Fibroblast of gingiva (primary cell): ENCODE data around the gene DPF3.

Experiments used
- DNase-seq: peaks from one replicate; pipeline ENCODE4 v3.0.0-alpha.2; 2011; ENCODE audit warnings: low read depth

The DPF3 gene

DNA sequence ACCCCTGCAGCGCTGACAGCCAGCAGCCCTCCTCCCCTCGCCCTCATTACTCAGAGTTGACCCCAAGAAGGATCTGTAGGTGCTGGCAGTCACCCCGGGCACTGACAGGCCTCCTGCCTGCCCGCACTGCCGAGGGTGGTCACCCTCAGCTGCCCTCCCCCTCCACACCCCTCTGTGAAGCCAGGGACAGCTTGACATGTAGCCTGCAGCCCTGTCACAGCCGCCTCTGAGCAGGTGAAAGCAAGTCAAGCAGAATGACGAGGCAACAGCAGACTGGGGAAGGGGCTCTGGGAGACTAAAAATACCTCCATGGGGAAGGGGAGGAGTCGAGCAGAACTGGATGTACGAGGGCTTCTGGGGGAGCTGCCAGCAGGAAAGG is 178.1 kb downstream of the DPF3 start:
- no peak for DNase-seq

- DNase-seq = no peak
Measured at GRCh38 chr14:72715215-72715849, 178.6 kb downstream of the DPF3 start.

- DNase-seq = no peak
Measured at GRCh38 chr14:72714871-72715214, 179.1 kb downstream of the DPF3 start.

GRCh38 chr14:72714094-72714493 is 179.8 kb downstream of the DPF3 start:
- DNase-seq = no peak

GRCh38 chr14:72711936-72712335 is 182.0 kb downstream of the DPF3 start:
- no peak for DNase-seq

DNA sequence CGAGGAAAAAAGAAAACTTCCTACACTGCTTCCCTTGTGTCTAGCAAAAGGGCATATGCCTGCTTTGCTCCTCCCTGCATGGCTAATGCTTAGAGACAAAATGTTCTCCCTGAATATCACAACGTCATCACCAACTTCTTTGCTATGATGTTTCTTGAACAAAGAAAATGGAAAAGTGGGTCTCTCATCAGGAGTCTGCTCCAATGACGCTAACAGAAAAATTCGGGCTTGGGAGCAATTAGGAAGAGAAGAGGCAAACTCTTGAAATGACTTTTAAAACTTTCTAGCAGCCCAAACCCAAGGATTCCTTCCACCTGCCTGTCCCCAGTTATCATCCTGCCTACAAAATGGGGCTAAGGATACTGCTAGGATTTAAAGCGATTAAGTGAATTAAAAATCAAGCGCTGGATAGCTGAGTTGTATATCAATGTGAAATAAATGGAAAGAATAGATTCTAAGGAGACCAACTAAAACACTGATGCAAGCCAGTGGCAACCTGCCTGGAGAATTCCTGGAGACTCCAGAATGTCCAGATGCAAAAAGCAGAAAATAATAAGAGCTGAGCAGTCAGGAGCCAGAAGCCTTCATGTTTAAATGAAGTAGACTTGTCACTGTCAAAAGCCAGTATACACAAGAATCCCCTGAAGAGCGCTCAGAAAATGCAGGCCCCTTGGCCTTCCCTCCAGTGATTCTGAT is 183.8 kb downstream of the DPF3 start:
- peak; percentile 38 for DNase-seq

- no peak for DNase-seq
Measured at GRCh38 chr14:72708708-72709475, 185.0 kb downstream of the DPF3 start.

DNA sequence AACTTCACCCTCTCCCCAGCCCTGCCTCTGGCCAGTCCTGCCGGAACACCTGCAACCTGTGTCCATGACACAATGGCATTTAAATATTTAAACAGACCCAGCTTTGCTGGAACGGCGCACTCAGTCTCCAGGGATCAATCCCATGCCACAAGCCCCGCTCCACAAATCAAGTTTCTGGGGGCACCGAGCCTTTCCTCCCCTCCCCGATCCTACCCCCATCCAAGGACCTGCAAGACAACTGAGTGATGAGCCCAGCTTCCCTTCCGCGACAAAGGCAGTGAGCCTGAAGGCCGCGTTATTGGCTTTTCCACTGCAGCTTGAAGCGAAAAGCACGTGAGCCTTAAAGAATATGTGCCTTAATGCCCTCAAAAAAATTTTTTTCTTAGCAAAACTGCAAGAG is 185.7 kb downstream of the DPF3 start:
- no peak for DNase-seq

GRCh38 chr14:72706485-72706884 is 187.4 kb downstream of the DPF3 start:
- DNase-seq = no peak

DNA sequence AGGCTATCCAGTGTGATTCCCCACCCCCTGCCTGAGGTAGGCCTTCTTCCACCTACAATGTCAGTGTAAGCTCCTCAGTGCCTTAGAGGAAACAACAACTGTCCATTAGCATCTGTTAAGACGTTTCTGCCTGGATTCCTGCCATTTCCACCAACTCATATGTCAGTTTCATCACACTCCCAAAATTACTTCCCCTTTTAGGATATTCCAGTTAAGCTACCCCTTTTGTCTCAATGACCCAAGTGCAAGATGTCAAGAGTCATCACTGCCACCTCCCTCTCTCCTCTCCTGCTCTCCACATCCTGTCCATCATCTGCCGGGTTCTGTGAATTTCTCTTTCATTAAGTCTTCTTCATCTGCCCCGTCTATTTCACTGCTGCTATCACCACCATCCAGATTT is 189.4 kb downstream of the DPF3 start:
- DNase-seq = no peak

DNA sequence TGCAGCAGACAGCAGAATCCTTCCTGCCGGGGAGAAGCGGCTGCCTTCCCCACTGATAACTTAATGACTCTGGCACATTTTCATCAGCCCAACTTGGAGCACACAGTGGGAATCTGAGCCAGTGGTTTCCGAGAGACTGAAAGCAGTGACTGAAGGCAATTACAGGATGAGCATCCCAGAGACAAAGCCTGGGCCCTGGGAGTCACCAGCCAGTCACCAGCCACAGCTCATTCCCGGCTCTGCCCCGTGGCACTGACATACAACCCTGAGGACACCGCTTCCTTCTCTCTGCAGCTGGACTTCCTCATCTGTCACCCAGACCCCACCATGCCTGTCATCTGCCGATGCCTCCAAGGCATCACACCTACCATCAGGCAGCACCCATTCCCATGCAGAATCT is 192.3 kb downstream of the DPF3 start:
- no peak for DNase-seq

- no peak for DNase-seq
Measured at GRCh38 chr14:72701237-72701565, 192.7 kb downstream of the DPF3 start.

- no peak for DNase-seq
Measured at GRCh38 chr14:72700338-72701236, 193.3 kb downstream of the DPF3 start.

GRCh38 chr14:72699852-72700257 is 194.0 kb downstream of the DPF3 start:
- DNase-seq = peak; percentile 94

DNA sequence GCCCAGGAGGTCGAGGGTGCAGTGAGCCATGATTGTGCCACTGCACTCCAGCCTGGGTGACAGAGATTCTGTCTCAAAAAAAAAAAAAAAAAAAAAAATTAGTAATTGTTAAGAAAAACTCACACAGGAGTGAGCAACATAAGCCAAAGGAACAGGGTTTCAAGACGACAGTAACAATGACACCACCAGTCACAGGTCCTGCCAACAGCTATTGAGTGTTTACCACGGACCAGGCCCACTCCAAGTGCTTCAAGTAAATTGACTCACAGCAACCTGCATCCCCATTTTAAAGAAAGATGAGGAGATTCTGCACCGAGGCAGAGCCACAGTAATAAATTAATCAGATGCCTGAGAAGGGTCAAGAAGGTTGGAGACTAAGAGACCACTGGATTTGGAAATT is 194.5 kb downstream of the DPF3 start:
- DNase-seq = no peak

DNA sequence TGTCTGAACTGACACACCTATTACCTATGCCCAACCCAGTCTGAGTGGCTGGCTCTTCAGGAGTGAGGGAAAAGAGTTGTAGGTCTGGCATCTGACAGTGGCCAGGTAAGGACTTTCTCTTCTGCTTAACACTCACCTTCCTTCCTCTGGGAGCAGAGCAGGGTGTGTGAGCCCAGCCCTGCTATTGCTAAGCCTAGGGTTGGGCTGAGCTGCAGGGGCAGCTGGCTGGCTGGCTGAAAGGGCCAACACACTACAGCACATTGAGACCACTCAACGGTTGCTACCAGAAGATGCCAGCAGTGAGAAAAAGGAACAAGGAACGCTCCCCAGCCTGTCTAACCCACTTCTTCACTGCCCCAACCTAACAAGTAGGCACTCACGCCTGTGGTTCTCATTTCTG is 201.2 kb downstream of the DPF3 start:
- DNase-seq = no peak

DNA sequence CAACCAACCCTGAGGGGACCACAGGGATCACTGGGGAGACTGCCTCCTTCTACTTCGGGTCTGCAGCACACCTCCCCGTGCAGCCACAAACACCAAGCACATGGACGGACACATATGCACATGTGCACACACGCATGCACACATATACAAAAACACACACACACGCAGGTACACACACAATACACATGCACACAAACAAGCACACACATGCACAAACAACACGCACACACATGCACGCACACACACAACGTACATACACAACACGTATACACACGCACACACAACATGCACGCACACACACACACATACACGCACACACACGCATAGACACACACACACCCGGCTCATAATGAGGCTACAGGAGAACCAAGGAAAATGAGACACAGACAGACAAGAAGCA is 203.6 kb downstream of the DPF3 start:
- no peak for DNase-seq

DNA sequence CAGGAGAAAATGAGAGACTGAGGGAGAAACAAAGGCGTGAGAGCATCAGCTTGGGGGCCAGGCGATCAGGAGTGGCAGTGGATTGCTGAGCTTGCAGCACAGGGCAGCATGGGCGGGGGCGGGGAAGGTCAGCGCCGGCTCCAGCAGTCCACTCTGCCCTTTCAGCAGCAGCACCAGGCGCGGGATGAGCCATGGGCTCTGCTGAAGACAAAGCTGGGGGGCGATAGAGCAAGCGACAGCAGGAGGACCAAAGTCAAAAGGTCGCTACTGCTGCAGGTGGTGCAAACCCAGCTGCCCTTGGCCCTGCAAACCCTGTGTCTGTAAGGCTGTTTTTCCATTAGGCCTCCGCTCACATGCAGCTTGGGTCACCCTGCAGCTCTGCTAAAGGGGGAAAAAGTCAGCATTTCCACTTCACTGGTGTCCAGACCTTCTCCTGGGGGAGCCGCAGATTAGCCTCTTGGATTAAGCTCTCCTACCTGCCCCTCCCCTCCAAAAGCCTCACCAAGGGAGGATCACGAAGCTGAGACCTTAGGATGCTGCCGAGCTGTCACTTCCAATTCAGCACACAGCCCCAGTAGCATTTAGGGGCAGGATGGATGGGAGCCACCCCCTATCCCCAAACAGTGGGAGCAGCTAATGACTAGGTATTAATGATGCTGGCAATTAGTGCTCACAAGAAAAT is 204.8 kb downstream of the DPF3 start:
- DNase-seq = no peak

DNA sequence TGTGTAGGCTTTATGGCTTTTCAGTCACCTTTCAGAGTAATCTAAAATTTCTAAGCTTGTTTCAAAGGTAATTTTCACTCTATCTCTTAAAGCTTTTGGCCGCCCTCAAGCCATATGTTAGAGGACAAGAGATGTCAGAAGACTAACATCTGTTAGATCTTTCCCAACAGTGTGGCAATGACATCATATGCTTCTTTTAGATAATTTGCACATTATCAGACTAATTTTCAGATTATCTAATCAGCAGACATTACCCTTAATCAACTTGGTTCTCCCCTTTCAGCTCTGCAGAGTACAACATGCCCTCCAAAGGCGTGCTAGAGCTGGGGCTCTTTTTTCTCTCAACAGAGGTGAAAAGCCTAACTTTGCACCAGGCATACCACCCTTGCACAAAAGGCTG is 207.1 kb downstream of the DPF3 start:
- DNase-seq = no peak

DNA sequence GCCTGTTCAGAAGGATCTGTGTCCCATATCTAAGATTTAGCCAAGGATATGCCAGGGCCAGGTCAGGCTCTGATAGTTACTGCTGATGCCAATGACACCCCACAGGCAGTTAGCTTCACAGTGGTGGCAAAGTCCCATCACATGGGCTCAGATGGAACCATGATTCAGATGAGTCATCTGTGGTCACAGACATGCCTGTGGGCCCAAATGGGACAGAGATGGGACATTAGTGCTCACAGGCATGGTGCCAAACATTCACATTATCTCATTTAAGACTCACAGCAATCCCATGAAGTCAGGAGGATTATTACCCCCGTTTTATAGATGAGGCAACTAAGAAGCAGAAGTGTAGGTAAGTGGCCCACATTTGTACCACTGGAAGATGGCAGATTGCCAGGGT is 207.8 kb downstream of the DPF3 start:
- DNase-seq = no peak

- DNase-seq = no peak
Measured at GRCh38 chr14:72685456-72685855, 208.4 kb downstream of the DPF3 start.

- peak; percentile 49 for DNase-seq
Measured at GRCh38 chr14:72683787-72684186, 210.1 kb downstream of the DPF3 start.
